Panc1 (cell line): ENCODE data around the gene MYO7A. TPM values are rescaled to one million over a fixed set of nuclear protein-coding genes. Genes with fewer than 3 reads are reported as not detected.

Experiments used
- ATAC-seq: fragments of 200-7000 bp; cut with Tn5 transposase; 2 replicates; pipeline ENCODE4 v1.9.1; 2020; ENCODE audit warnings: mild to moderate bottlenecking, moderate library complexity
- BruUV-seq: library from RNA; stranded (reverse); fragments of 400-500 nt; replicated peaks from 2 replicates; lab custom pipeline; 2021; lab: Mats Ljungman, UMichigan
- CTCF ChIA-PET: fragments of 300-600 bp; sonication (Branson Sonifier 250); formaldehyde crosslinking; loops from one replicate; lab custom pipeline; 2022; ENCODE audit warnings: antibody characterized with exemption; lab: Charles Lee
- POLR2A ChIA-PET: fragments of 300-600 bp; sonication (Branson Sonifier 250); formaldehyde crosslinking; loops from one replicate; lab custom pipeline; 2022; ENCODE audit warnings: antibody characterized with exemption; lab: Charles Lee
- DNase-seq: peaks from one replicate; pipeline ENCODE4 v3.0.0-alpha.2; 2010; ENCODE audit warnings: low read depth, low spot score
- H3K27ac ChIP-seq: 2 replicates; pipeline ENCODE4 v1.5.1; 2011; ENCODE audit warnings: mild to moderate bottlenecking, low read length, inconsistent platforms
- H3K27me3 ChIP-seq: fragments of 200-500 bp; sonication (Bioruptor generic); 2 replicates; pipeline ENCODE4 v1.6.0; 2014; ENCODE audit warnings: low read length, inconsistent platforms; ENCODE audit not compliant: control insufficient read depth, insufficient read depth
- H3K36me3 ChIP-seq: fragments of 200-500 bp; sonication (Bioruptor generic); 2 replicates; pipeline ENCODE4 v1.5.1; 2014; ENCODE audit warnings: inconsistent platforms, mild to moderate bottlenecking, low read length, moderate library complexity; ENCODE audit not compliant: control insufficient read depth, insufficient read depth
- H3K4me1 ChIP-seq: 2 replicates; pipeline ENCODE4 v1.5.1; 2011; ENCODE audit warnings: inconsistent platforms, mild to moderate bottlenecking, low read length, moderate library complexity; ENCODE audit not compliant: control insufficient read depth, insufficient read depth
- H3K4me3 ChIP-seq, 2 experiments: 2 replicates each; pipeline ENCODE4 v1.5.1; 2011 to 2012; ENCODE audit warnings: low read depth in 2 of 2, low read length in 2 of 2, mild to moderate bottlenecking in 2 of 2, inconsistent platforms in 1 of 2, moderate library complexity in 1 of 2
- H3K9me3 ChIP-seq: fragments of 200-500 bp; sonication (Bioruptor generic); 2 replicates; pipeline ENCODE4 v1.5.1; 2014; ENCODE audit warnings: low read depth, mild to moderate bottlenecking, inconsistent platforms, low read length, moderate library complexity; ENCODE audit not compliant: control insufficient read depth, insufficient read depth
- POLR2AphosphoS5 ChIP-seq: IDR thresholded peaks from 2 replicates; pipeline ENCODE4 v1.6.1; 2012; ENCODE audit warnings: mild to moderate bottlenecking, low read depth, low read length, moderate library complexity
- SIN3A ChIP-seq: IDR thresholded peaks from 2 replicates; pipeline ENCODE4 v1.6.1; 2012; ENCODE audit warnings: low read depth, mild to moderate bottlenecking, low read length, moderate library complexity, borderline replicate concordance; ENCODE audit not compliant: insufficient read depth
- TCF7L2 ChIP-seq: IDR thresholded peaks from 2 replicates; pipeline ENCODE4 v1.6.1; 2011; ENCODE audit warnings: mild to moderate bottlenecking, low read depth, low read length, inconsistent platforms
- in situ Hi-C: cut with HindIII; loops from 2 replicates; pipeline ENCODE4 v1.10.0; 2016; ENCODE audit warnings: low sequenced_read_pairs, low pct_unique_long_range_greater_than_20kb
- intact Hi-C: fragments of 100-400 bp; cut with micrococcal nuclease; formaldehyde crosslinking; loops from one replicate; pipeline ENCODE4 v1.10.0; 2022; ENCODE audit not compliant: unreplicated experiment
- total RNA-seq: library from RNA; stranded (reverse); gene quantifications from one replicate; pipeline ENCODE4 v1.2.1, GENCODE V29; 2021; ENCODE audit not compliant: unreplicated experiment
- TF ChIP-seq, protein P1 (sequence below): fragments of 450-650 bp; IDR thresholded peaks from 2 replicates; pipeline ENCODE4 v1.5.1; 2017; ENCODE audit warnings: mild to moderate bottlenecking
- TF ChIP-seq, protein P2 (sequence below), 2 experiments: IDR thresholded peaks; 2 replicates each; pipeline ENCODE4 v1.6.1; 2011 to 2012; ENCODE audit warnings: low read depth in 2 of 2, control low read depth in 1 of 2, low read length in 1 of 2, mild to moderate bottlenecking in 1 of 2, moderate library complexity in 1 of 2; ENCODE audit not compliant: insufficient read depth in 1 of 2

MYO7A gene
- total RNA-seq, 1 experiment from 2014 or later = 1.3 TPM

DNA sequence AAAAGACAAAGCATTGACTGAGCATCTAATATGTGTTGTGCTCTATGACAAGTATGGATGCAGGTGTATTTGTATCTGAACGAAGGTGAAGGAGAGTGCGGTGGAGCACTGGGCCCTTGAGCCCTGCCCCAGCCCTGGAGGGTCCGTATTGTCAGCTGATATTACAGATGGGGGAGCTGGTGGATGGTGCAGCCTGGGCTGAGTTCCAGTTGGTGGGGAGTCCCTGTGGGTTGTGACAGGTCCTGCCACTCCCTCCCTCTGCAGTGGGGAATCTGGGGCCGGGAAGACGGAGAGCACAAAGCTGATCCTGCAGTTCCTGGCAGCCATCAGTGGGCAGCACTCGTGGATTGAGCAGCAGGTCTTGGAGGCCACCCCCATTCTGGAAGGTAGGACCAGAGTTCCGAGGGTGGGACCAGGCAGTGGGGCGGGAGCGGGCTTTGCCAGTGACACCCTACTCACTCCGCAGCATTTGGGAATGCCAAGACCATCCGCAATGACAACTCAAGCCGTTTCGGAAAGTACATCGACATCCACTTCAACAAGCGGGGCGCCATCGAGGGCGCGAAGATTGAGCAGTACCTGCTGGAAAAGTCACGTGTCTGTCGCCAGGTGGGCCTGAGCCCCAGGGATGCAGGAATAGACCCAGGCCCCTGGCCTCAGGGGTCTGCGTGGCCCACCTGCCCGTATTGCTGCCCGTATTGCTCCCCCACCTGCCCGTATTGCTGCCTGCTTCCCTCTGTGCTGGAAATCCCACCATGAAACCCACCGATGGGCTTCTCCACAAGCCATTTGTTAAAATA, 28.6 kb downstream of the MYO7A start:
- DNase-seq = no peak
- in situ Hi-C loops = no loop called here
- TF ChIP-seq, protein P1, sequence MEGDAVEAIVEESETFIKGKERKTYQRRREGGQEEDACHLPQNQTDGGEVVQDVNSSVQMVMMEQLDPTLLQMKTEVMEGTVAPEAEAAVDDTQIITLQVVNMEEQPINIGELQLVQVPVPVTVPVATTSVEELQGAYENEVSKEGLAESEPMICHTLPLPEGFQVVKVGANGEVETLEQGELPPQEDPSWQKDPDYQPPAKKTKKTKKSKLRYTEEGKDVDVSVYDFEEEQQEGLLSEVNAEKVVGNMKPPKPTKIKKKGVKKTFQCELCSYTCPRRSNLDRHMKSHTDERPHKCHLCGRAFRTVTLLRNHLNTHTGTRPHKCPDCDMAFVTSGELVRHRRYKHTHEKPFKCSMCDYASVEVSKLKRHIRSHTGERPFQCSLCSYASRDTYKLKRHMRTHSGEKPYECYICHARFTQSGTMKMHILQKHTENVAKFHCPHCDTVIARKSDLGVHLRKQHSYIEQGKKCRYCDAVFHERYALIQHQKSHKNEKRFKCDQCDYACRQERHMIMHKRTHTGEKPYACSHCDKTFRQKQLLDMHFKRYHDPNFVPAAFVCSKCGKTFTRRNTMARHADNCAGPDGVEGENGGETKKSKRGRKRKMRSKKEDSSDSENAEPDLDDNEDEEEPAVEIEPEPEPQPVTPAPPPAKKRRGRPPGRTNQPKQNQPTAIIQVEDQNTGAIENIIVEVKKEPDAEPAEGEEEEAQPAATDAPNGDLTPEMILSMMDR = no peak
- TF ChIP-seq, protein P2, sequence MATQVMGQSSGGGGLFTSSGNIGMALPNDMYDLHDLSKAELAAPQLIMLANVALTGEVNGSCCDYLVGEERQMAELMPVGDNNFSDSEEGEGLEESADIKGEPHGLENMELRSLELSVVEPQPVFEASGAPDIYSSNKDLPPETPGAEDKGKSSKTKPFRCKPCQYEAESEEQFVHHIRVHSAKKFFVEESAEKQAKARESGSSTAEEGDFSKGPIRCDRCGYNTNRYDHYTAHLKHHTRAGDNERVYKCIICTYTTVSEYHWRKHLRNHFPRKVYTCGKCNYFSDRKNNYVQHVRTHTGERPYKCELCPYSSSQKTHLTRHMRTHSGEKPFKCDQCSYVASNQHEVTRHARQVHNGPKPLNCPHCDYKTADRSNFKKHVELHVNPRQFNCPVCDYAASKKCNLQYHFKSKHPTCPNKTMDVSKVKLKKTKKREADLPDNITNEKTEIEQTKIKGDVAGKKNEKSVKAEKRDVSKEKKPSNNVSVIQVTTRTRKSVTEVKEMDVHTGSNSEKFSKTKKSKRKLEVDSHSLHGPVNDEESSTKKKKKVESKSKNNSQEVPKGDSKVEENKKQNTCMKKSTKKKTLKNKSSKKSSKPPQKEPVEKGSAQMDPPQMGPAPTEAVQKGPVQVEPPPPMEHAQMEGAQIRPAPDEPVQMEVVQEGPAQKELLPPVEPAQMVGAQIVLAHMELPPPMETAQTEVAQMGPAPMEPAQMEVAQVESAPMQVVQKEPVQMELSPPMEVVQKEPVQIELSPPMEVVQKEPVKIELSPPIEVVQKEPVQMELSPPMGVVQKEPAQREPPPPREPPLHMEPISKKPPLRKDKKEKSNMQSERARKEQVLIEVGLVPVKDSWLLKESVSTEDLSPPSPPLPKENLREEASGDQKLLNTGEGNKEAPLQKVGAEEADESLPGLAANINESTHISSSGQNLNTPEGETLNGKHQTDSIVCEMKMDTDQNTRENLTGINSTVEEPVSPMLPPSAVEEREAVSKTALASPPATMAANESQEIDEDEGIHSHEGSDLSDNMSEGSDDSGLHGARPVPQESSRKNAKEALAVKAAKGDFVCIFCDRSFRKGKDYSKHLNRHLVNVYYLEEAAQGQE (IDR thresholded peaks at IDR 0.05; ENCODE audit: insufficient read depth in 1 of 2, low read depth in 2 of 2, low read length in 1 of 2) = no peak
- TF ChIP-seq SIN3A = no peak
- TF ChIP-seq TCF7L2 = no peak
- no peak for TF ChIP-seq POLR2AphosphoS5

DNA sequence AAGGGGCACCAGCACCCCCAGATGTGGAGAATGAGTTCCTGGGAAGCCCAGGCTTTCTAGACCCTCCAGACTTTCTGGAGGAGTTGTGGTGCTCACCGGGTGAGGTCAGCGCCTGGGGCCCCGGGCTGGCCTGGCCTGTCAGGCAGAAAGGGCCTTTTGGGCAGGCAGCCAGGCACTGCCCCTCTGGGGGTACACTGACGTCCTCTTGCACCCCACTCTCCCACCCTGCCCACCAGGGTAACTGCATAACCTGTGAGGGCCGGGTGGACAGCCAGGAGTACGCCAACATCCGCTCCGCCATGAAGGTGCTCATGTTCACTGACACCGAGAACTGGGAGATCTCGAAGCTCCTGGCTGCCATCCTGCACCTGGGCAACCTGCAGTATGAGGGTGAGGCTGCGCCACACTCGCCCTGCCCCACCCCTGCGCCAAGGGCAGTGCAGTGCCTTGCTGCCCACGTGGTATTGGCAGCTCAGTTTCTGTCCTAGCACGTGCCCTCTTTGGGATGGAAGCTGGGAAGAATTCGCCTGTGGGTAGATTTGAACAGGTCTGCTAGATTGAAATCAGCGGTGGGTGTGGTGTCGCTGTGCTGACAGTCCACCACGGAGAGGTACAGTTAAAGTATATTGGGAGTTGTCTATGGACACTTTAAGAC, 30.1 kb downstream of the MYO7A start:
- no peaks in the 10 kb centered on the region for H3K36me3 ChIP-seq
- in situ Hi-C loops (no loop called here), intact Hi-C loops (no loop called here)
- no peaks in the 10 kb centered on the region for H3K9me3 ChIP-seq
- no peaks in the 10 kb centered on the region; the same call in none of the 2 replicates for H3K27me3 ChIP-seq
- ATAC-seq (no peak), DNase-seq (no peak)
- ChIA-PET CTCF (no interaction called here), POLR2A (no interaction called here)
- no peaks in the 10 kb centered on the region for H3K4me1 ChIP-seq
- no peak overlapping the region for H3K27ac ChIP-seq
- no peak for TF ChIP-seq POLR2AphosphoS5
- TF ChIP-seq, protein P1 = no peak
- no peak for TF ChIP-seq SIN3A
- TF ChIP-seq TCF7L2 = no peak
- TF ChIP-seq, protein P2 (IDR thresholded peaks at IDR 0.05; ENCODE audit: insufficient read depth in 1 of 2, low read depth in 2 of 2, low read length in 1 of 2) = no peak
- H3K4me3 ChIP-seq = no peak overlapping the region
- no TSS peak for BruUV-seq

More for the DNA sequence above, 28.6 kb downstream of the MYO7A start:
- Histone ChIP-seq H3K27me3 (no peaks in the 10 kb centered on the region; the same call in 1 of the 2 replicates), H3K36me3 (no peaks in the 10 kb centered on the region), H3K27ac (no peak overlapping the region), H3K4me1 (no peaks in the 10 kb centered on the region), H3K9me3 (no peaks in the 10 kb centered on the region), H3K4me3 (no peak overlapping the region)
- ChIA-PET POLR2A (no interaction called here), CTCF (no interaction called here)
- intact Hi-C loops = no loop called here
- no TSS peak for BruUV-seq
- ATAC-seq = no peak
